ENCODE data around the gene HHAT. TPM values are rescaled to one million over a fixed set of nuclear protein-coding genes. Genes with fewer than 3 reads are reported as not detected.

The HHAT gene
- total RNA-seq, 2 donors from 2014 or later, result 1.6 to 2.0 TPM

DNA sequence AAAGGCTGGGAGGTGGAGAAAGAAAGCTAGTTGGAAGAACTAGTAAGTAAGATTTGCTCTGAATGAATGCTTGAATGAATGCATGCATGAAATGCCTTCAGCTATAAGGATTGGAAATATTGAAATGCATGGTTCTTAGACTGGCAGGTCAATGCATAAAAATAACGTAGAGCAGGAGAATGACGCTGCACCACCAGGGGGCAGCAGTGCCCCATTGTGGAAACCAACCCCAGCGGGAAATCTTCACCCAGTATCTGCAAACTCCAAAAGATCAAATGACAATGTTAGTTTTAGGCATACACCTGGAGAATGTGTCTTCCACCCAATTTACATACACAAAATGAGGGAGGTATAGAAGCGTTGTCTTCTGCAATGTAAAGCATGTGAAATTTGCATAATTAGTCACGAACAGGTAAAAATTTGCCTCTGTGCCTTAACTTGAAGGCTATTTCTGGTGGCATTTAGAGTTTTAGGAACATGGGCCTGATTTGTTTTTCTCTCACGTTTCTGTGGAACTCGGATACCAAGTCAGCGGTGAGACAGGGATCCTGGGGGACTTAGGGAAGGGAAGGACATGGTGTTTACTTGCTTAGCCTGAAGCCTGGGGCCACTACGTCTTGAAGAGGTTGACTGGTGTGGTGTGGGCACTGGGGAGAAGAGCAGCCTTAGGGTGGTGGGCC lies 78.6 kb downstream of the HHAT start:
- peak; percentile 74 for DNase-seq (ENCODE audit: low spot score)
- TF ChIP-seq, protein P1, sequence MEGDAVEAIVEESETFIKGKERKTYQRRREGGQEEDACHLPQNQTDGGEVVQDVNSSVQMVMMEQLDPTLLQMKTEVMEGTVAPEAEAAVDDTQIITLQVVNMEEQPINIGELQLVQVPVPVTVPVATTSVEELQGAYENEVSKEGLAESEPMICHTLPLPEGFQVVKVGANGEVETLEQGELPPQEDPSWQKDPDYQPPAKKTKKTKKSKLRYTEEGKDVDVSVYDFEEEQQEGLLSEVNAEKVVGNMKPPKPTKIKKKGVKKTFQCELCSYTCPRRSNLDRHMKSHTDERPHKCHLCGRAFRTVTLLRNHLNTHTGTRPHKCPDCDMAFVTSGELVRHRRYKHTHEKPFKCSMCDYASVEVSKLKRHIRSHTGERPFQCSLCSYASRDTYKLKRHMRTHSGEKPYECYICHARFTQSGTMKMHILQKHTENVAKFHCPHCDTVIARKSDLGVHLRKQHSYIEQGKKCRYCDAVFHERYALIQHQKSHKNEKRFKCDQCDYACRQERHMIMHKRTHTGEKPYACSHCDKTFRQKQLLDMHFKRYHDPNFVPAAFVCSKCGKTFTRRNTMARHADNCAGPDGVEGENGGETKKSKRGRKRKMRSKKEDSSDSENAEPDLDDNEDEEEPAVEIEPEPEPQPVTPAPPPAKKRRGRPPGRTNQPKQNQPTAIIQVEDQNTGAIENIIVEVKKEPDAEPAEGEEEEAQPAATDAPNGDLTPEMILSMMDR (IDR thresholded peaks at IDR 0.05), result peak; percentile 87 to 96

DNA sequence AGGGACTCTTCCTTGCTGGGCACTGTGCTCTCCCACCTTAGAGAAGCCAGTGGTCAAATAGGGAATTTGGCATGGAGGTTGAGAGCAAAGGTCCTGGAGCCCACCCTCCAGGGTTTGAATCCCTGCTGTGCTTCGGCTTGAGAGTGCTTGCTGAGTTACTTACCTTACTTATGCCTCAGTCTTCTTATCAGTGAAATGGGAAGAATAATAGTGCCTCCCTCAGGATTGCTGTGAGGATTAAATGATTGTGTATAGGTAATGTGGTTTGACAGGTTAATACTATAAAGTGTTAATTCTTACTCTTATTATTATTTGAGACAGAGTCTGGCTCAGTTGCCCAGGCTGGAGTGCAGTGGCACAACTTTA lies 79.2 kb downstream of the HHAT start:
- Histone ChIP-seq H3K4me1 (no peaks in the 10 kb centered on the region), H3K9me3 (no peaks in the 10 kb centered on the region), H3K27ac (no peak overlapping the region), H3K27me3 (no peaks in the 10 kb centered on the region), H3K4me3 (no peak overlapping the region), H3K36me3 (no peaks in the 10 kb centered on the region)
- TF ChIP-seq, protein P1 (IDR thresholded peaks at IDR 0.05), result no peak
- DNase-seq (ENCODE audit: low spot score), result no peak

More for the DNA sequence above, 78.6 kb downstream of the HHAT start:
- Histone ChIP-seq H3K4me3 (no peak overlapping the region), H3K36me3 (no peaks in the 10 kb centered on the region), H3K27ac (no peak overlapping the region), H3K27me3 (no peaks in the 10 kb centered on the region), H3K4me1 (no peaks in the 10 kb centered on the region), H3K9me3 (no peaks in the 10 kb centered on the region)

DNA sequence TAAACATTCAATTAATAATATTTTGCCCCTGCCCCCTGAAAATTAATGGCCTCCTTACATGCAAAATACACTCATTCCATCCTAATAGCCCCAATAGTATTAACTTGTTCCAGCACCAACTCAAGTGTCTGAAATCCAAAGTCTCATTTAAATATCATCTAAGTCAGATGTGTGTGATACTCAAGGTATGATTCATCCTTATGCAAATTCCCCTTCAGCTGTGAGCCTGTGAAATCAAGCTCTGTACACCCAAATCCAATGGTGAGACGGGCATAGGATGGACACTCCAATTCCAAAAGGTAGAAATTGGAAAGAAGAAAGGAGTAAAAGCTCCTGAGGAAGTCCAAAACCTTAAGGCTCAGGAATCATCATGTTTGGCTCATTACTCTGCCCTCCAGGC lies 83.5 kb downstream of the HHAT start:
- Histone ChIP-seq H3K36me3 (no peaks in the 10 kb centered on the region), H3K4me1 (no peaks in the 10 kb centered on the region), H3K9me3 (no peaks in the 10 kb centered on the region), H3K27ac (no peak overlapping the region), H3K4me3 (no peak overlapping the region), H3K27me3 (no peaks in the 10 kb centered on the region)
- no peak for DNase-seq (ENCODE audit: low spot score)
- TF ChIP-seq, protein P1 (IDR thresholded peaks at IDR 0.05), result no peak

DNA sequence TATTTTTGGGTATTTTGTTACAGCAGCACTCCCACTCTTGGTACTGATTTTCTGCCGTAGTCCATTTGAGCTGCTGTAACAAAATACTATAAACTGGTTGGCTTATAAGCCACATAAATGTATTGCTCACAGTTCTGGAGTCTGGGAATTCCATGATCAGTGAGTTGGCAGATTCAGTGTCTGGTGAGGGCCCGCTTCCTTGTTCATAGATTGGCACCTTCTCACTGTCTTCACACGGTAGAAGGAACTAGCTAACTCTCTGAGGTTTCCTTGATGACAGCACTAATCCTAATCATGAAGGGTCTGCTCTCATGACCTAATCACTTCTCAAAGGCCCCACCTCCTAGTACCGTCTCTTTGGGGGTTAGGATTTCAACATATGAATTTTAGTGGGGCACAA lies 85.2 kb downstream of the HHAT start:
- Histone ChIP-seq H3K9me3 (no peaks in the 10 kb centered on the region), H3K4me1 (no peaks in the 10 kb centered on the region), H3K27ac (no peak overlapping the region), H3K4me3 (no peak overlapping the region), H3K27me3 (no peaks in the 10 kb centered on the region), H3K36me3 (no peaks in the 10 kb centered on the region)
- TF ChIP-seq, protein P1 (IDR thresholded peaks at IDR 0.05), result no peak
- no peak for DNase-seq (ENCODE audit: low spot score)

DNA sequence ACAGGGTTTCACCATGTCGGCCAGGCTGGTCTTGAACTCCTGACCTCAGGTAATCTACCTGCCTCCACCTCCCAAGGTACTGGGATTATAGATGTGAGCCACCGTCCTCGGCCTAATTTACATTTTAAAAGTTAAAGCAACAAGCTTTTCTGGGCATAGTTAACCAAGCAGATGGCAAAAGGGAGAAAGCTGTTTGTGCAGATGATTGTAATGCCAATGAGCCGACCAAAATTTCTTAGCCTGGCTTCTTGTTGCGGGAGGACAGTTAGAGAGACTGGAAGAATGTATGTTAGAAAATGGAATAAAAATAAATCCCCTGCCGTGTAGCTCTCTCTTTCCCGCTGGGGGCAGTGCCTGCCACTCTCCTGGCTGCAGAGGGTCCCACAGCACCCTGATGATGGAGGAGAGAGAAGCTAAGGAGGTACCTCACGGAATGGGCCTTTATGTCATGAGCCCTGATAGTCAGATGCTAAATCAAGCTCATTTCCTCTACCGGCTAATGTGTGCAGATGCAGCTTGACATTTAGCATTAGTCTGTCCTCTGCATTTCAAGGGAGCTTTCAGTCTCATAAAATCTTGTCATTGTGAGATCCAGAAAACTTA lies 87.2 kb downstream of the HHAT start:
- Histone ChIP-seq H3K4me3 (no peak overlapping the region), H3K9me3 (no peaks in the 10 kb centered on the region), H3K4me1 (no peaks in the 10 kb centered on the region), H3K36me3 (no peaks in the 10 kb centered on the region), H3K27ac (no peak overlapping the region), H3K27me3 (no peaks in the 10 kb centered on the region)
- no peak for DNase-seq (ENCODE audit: low spot score)
- TF ChIP-seq, protein P1 (IDR thresholded peaks at IDR 0.05), result no peak

DNA sequence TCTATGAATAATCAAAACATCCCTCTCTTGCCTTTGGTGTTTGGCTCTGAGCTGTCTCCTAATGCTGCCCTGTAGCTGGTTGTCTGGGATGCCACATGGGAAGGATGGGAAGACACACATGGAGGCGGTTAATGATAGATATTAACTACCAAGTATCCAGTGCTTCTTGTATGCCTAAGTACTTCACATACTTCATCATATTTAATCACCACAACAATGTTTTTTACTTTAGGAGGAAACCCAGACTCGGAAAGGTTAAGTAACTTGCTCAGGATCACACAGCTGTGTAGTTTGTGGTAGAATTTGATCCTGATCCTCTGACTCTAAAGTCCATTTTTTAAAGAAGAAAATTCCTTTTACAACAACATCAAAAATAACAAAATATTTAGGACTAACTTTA lies 88.0 kb downstream of the HHAT start:
- Histone ChIP-seq H3K4me1 (no peaks in the 10 kb centered on the region), H3K9me3 (no peaks in the 10 kb centered on the region), H3K36me3 (no peaks in the 10 kb centered on the region), H3K27me3 (no peaks in the 10 kb centered on the region), H3K27ac (no peak overlapping the region), H3K4me3 (no peak overlapping the region)
- TF ChIP-seq, protein P1 (IDR thresholded peaks at IDR 0.05), result no peak
- DNase-seq (ENCODE audit: low spot score), result no peak

Data from right atrium auricular region (tissue), 2 donors.